Gastroesophageal sphincter (tissue), 3 donors: ENCODE data around the gene IL6.

ENCODE experiments used
- CTCF ChIP-seq, 4 experiments: fragments of 200-600 bp in 2 of 4; fragments of 450-650 bp in 2 of 4; sonication (generic) in 1 of 4; IDR thresholded peaks; one replicate each; pipeline ENCODE4 v1.5.1; 2017 to 2019; ENCODE audit warnings: antibody characterized with exemption in 4 of 4, mild to moderate bottlenecking in 2 of 4, moderate library complexity in 2 of 4
- POLR2A ChIP-seq, 2 donors: fragments of 450-650 bp; IDR thresholded peaks; one replicate each; pipeline ENCODE4 v1.6.1; 2017; ENCODE audit warnings: antibody characterized with exemption in 2 of 2, mild to moderate bottlenecking in 2 of 2, moderate library complexity in 1 of 2
- POLR2AphosphoS5 ChIP-seq: sonication (generic); formaldehyde crosslinking; IDR thresholded peaks from one replicate; pipeline ENCODE4 v1.6.1; 2017; ENCODE audit warnings: antibody characterized with exemption

- no peak for TF ChIP-seq CTCF (IDR thresholded peaks at IDR 0.05)
- TF ChIP-seq POLR2A (IDR thresholded peaks at IDR 0.05) = no peak
- TF ChIP-seq POLR2AphosphoS5 = no peak
Observed at GRCh38 chr7:22686620-22687019, 40.4 kb upstream of the IL6 start.
